Stimulated activated naive CD8-positive, alpha-beta T cell treated with anti-CD3 and anti-CD28 coated beads, Interleukin-15, amount 100 ng/mL, for 72 hours (primary cell): ENCODE results near the gene IAPP.
"Not testable (repeated sequence)": the region's sequence is repeated elsewhere in the genome, so short reads cannot be mapped to it uniquely, and the experiment has no call there.

Experiments used
- ATAC-seq: fragments of 150-1000 bp; cut with Tn5 transposase; 2 replicates; pipeline ENCODE4 v1.10.0; 2021; ENCODE audit warnings: mild to moderate bottlenecking, moderate library complexity
- DNase-seq, 2 donors: peaks; one replicate each; pipeline ENCODE4 v3.0.0; 2021 to 2022
- H3K27ac Mint-ChIP-seq, 2 donors: one replicate each; pipeline ENCODE4 v1.8.0; 2022; ENCODE audit warnings: mild to moderate bottlenecking in 2 of 2, mixed read lengths in 2 of 2, moderate library complexity in 2 of 2
- H3K27me3 Mint-ChIP-seq: one replicate; pipeline ENCODE4 v1.8.0; 2022; ENCODE audit warnings: mixed read lengths
- H3K4me1 Mint-ChIP-seq: one replicate; pipeline ENCODE4 v1.8.0; 2022; ENCODE audit warnings: mild to moderate bottlenecking, mixed read lengths
- H3K4me3 Mint-ChIP-seq, 2 donors: one replicate each; pipeline ENCODE4 v1.8.0; 2022; ENCODE audit warnings: mild to moderate bottlenecking in 2 of 2, mixed read lengths in 2 of 2, moderate library complexity in 1 of 2
- H3K9me3 Mint-ChIP-seq, 2 donors: one replicate each; pipeline ENCODE4 v1.8.0; 2022; ENCODE audit warnings: mixed read lengths in 2 of 2

Gene IAPP

GRCh38 chr12:21419009-21419699 is 46.5 kb downstream of the IAPP start:
- H3K27ac Mint-ChIP-seq, H3K4me1 Mint-ChIP-seq, H3K27me3 Mint-ChIP-seq, ATAC-seq, H3K9me3 Mint-ChIP-seq, DNase-seq, H3K4me3 Mint-ChIP-seq: not testable (repeated sequence)

DNA sequence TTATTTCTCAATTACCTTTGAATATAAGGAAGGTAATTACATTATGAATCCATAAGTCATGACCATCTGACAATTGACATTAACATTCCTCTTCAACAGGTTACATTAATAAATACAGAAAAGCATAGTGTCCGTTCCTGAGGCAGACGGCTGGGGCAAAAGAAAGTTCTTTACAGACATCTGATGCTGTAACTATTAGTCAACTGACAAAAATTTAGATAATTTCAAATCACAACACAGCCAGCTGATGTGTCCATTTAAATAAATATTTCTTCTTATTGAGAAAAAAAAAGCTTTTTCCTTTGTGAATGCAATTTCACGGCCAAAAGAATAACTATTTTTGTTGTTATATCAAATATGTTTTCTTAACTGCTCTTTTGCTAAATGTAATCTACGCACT is 55.5 kb downstream of the IAPP start:
- Mint-ChIP-seq H3K4me3 (no peak overlapping the region), H3K4me1 (no peaks in the 10 kb centered on the region), H3K27me3 (no peaks in the 10 kb centered on the region), H3K27ac (no peak overlapping the region), H3K9me3 (no peaks in the 10 kb centered on the region)
- no peak for DNase-seq
- no peak for ATAC-seq
